ENCODE results near the gene PSORS1C1.

PSORS1C1 gene

GRCh38 chr6:31087494-31088089 is 27.0 kb upstream of the PSORS1C1 start:
- ATAC-seq (replicated peaks) (peak; percentile 99), DNase-seq (peak; percentile 78)
- no peak overlapping the region for H3K27ac Mint-ChIP-seq
- no peak overlapping the region for H3K4me3 Mint-ChIP-seq
- no peaks in the 10 kb centered on the region for H3K36me3 Mint-ChIP-seq
- H3K27me3 Mint-ChIP-seq, result peaks cover 9 to 15% of the 10 kb centered on the region in 2 donors
- no peaks in the 10 kb centered on the region for H3K9me3 Mint-ChIP-seq
- peaks cover 4 to 8% of the 10 kb centered on the region in 2 donors for H3K4me1 Mint-ChIP-seq

- no peaks in the 10 kb centered on the region for H3K36me3 Mint-ChIP-seq
- H3K4me1 Mint-ChIP-seq, result peaks cover 13 to 23% of the 10 kb centered on the region in 2 donors
- peaks cover 9 to 15% of the 10 kb centered on the region in 2 donors for H3K27me3 Mint-ChIP-seq
- peak overlapping the region; percentile 88 for H3K27ac Mint-ChIP-seq
- H3K4me3 Mint-ChIP-seq, result no peak overlapping the region
- DNase-seq (no peak), ATAC-seq (replicated peaks) (no peak)
- no peaks in the 10 kb centered on the region for H3K9me3 Mint-ChIP-seq
Observed at GRCh38 chr6:31090275-31090972, 24.2 kb upstream of the PSORS1C1 start.

GRCh38 chr6:31090973-31091364 is 23.6 kb upstream of the PSORS1C1 start:
- no peak for DNase-seq
- Mint-ChIP-seq H3K9me3 (no peaks in the 10 kb centered on the region), H3K27me3 (peaks cover 5 to 15% of the 10 kb centered on the region in 2 donors), H3K27ac (peak overlapping the region; percentile 88), H3K36me3 (no peaks in the 10 kb centered on the region), H3K4me3 (no peak overlapping the region), H3K4me1 (peaks cover 13 to 23% of the 10 kb centered on the region in 2 donors)
- ATAC-seq (replicated peaks), result no peak

GRCh38 chr6:31091680-31092079 is 22.9 kb upstream of the PSORS1C1 start:
- DNase-seq (no peak), ATAC-seq (replicated peaks) (no peak)
- H3K4me1 Mint-ChIP-seq, result peaks cover 13 to 23% of the 10 kb centered on the region in 2 donors
- H3K27ac Mint-ChIP-seq, result no peak overlapping the region
- H3K4me3 Mint-ChIP-seq, result no peak overlapping the region
- no peaks in the 10 kb centered on the region for H3K9me3 Mint-ChIP-seq
- peaks cover 5 to 9% of the 10 kb centered on the region in 2 donors for H3K27me3 Mint-ChIP-seq
- no peaks in the 10 kb centered on the region for H3K36me3 Mint-ChIP-seq

GRCh38 chr6:31092238-31092637 is 22.4 kb upstream of the PSORS1C1 start:
- DNase-seq, result no peak
- Mint-ChIP-seq H3K27me3 (peaks cover 0 to 6% of the 10 kb centered on the region in 2 donors), H3K4me1 (peaks cover 13 to 23% of the 10 kb centered on the region in 2 donors), H3K27ac (no peak overlapping the region), H3K9me3 (no peaks in the 10 kb centered on the region), H3K36me3 (no peaks in the 10 kb centered on the region), H3K4me3 (no peak overlapping the region)
- ATAC-seq (replicated peaks), result no peak

GRCh38 chr6:31092769-31093505 is 21.7 kb upstream of the PSORS1C1 start:
- H3K27ac Mint-ChIP-seq, result no peak overlapping the region
- H3K9me3 Mint-ChIP-seq, result no peaks in the 10 kb centered on the region
- H3K4me1 Mint-ChIP-seq, result peaks cover 15 to 16% of the 10 kb centered on the region in 2 donors
- no peak overlapping the region for H3K4me3 Mint-ChIP-seq
- DNase-seq (no peak), ATAC-seq (replicated peaks) (no peak)
- H3K27me3 Mint-ChIP-seq, result no peaks in the 10 kb centered on the region
- no peaks in the 10 kb centered on the region for H3K36me3 Mint-ChIP-seq

- H3K4me3 Mint-ChIP-seq, result no peak overlapping the region
- no peaks in the 10 kb centered on the region for H3K9me3 Mint-ChIP-seq
- peak; percentile 46 to 56 for ATAC-seq (replicated peaks)
- DNase-seq, result no peak
- H3K4me1 Mint-ChIP-seq, result peaks cover 15 to 16% of the 10 kb centered on the region in 2 donors
- H3K27ac Mint-ChIP-seq, result peak overlapping the region; percentile 49
- no peaks in the 10 kb centered on the region for H3K27me3 Mint-ChIP-seq
- no peaks in the 10 kb centered on the region for H3K36me3 Mint-ChIP-seq
Observed at GRCh38 chr6:31094389-31094881, 20.2 kb upstream of the PSORS1C1 start.

- DNase-seq, result no peak
- H3K36me3 Mint-ChIP-seq, result no peaks in the 10 kb centered on the region
- H3K9me3 Mint-ChIP-seq, result no peaks in the 10 kb centered on the region
- ATAC-seq (replicated peaks), result no peak
- H3K27ac Mint-ChIP-seq, result no peak overlapping the region
- peaks cover 15 to 16% of the 10 kb centered on the region in 2 donors for H3K4me1 Mint-ChIP-seq
- no peak overlapping the region for H3K4me3 Mint-ChIP-seq
- H3K27me3 Mint-ChIP-seq, result no peaks in the 10 kb centered on the region
Observed at GRCh38 chr6:31096215-31096614, 18.4 kb upstream of the PSORS1C1 start.

GRCh38 chr6:31096656-31097055 is 17.9 kb upstream of the PSORS1C1 start:
- peaks cover 15 to 16% of the 10 kb centered on the region in 2 donors for H3K4me1 Mint-ChIP-seq
- no peak for ATAC-seq (replicated peaks)
- H3K27me3 Mint-ChIP-seq, result no peaks in the 10 kb centered on the region
- no peak for DNase-seq
- H3K27ac Mint-ChIP-seq, result no peak overlapping the region
- H3K36me3 Mint-ChIP-seq, result no peaks in the 10 kb centered on the region
- H3K4me3 Mint-ChIP-seq, result no peak overlapping the region
- H3K9me3 Mint-ChIP-seq, result no peaks in the 10 kb centered on the region

- peaks cover 16 to 18% of the 10 kb centered on the region in 2 donors for H3K4me1 Mint-ChIP-seq
- DNase-seq (no peak), ATAC-seq (replicated peaks) (no peak)
- H3K27ac Mint-ChIP-seq, result no peak overlapping the region
- no peaks in the 10 kb centered on the region for H3K9me3 Mint-ChIP-seq
- no peaks in the 10 kb centered on the region for H3K36me3 Mint-ChIP-seq
- no peak overlapping the region for H3K4me3 Mint-ChIP-seq
- H3K27me3 Mint-ChIP-seq, result no peaks in the 10 kb centered on the region
Observed at GRCh38 chr6:31098449-31098938, 16.1 kb upstream of the PSORS1C1 start.

- H3K27me3 Mint-ChIP-seq, result no peaks in the 10 kb centered on the region
- DNase-seq (no peak), ATAC-seq (replicated peaks) (no peak)
- H3K36me3 Mint-ChIP-seq, result no peaks in the 10 kb centered on the region
- no peak overlapping the region for H3K4me3 Mint-ChIP-seq
- no peak overlapping the region for H3K27ac Mint-ChIP-seq
- peaks cover 0 to 2% of the 10 kb centered on the region in 2 donors for H3K4me1 Mint-ChIP-seq
- H3K9me3 Mint-ChIP-seq, result no peaks in the 10 kb centered on the region
Observed at GRCh38 chr6:31103136-31103535, 11.5 kb upstream of the PSORS1C1 start.

- no peak overlapping the region for H3K27ac Mint-ChIP-seq
- peaks cover 0 to 2% of the 10 kb centered on the region in 2 donors for H3K4me1 Mint-ChIP-seq
- H3K36me3 Mint-ChIP-seq, result no peaks in the 10 kb centered on the region
- ATAC-seq (replicated peaks) (no peak), DNase-seq (no peak)
- no peaks in the 10 kb centered on the region for H3K9me3 Mint-ChIP-seq
- no peak overlapping the region for H3K4me3 Mint-ChIP-seq
- peaks cover 13 to 18% of the 10 kb centered on the region in 2 donors for H3K27me3 Mint-ChIP-seq
Observed at GRCh38 chr6:31107052-31107451, 7.5 kb upstream of the PSORS1C1 start.

GRCh38 chr6:31110825-31111582 is 3.6 kb upstream of the PSORS1C1 start:
- Mint-ChIP-seq H3K4me3 (no peak overlapping the region), H3K36me3 (no peaks in the 10 kb centered on the region), H3K4me1 (peaks cover 7 to 16% of the 10 kb centered on the region in 2 donors), H3K9me3 (no peaks in the 10 kb centered on the region), H3K27ac (no peak overlapping the region), H3K27me3 (peaks cover 26% of the 10 kb centered on the region in 2 donors)
- ATAC-seq (replicated peaks), result no peak
- DNase-seq, result no peak

- Mint-ChIP-seq H3K4me1 (peaks cover 7 to 17% of the 10 kb centered on the region in 2 donors), H3K27me3 (peaks cover 31 to 33% of the 10 kb centered on the region in 2 donors), H3K4me3 (no peak overlapping the region), H3K36me3 (no peaks in the 10 kb centered on the region), H3K27ac (no peak overlapping the region), H3K9me3 (no peaks in the 10 kb centered on the region)
- DNase-seq (no peak), ATAC-seq (replicated peaks) (no peak)
Observed at GRCh38 chr6:31111712-31112111, 2.9 kb upstream of the PSORS1C1 start.
